Measurements from ENCODE around the gene CACNB4. TPM values are rescaled to one million over a fixed set of nuclear protein-coding genes. Genes with fewer than 3 reads are reported as not detected.

CACNB4 gene
- polyA plus RNA-seq, 2 of the 4 experiments (the other 2 are of a cell fraction), result 0.25 to 0.53 TPM

GRCh38 chr2:152071518-152071917 is 27.3 kb downstream of the CACNB4 start:
- WGBS (ENCODE audit: missing lambda C conversion rate), result 86% methylated on average over 1 of the region's 1 CpG
- Histone ChIP-seq H3K27ac (no peak overlapping the region), H3K4me3 (no peak overlapping the region), H3K9me3 (no peaks in the 10 kb centered on the region), H3K4me1 (peaks cover 14% of the 10 kb centered on the region), H3K4me2 (no peak overlapping the region)
- FAIRE-seq, result no peak
- ChIA-PET POLR2A (no interaction called here), CTCF (no interaction called here)
- peak; percentile 88 for TF ChIP-seq MAFK (IDR thresholded peaks at IDR 0.05; ENCODE audit: partially characterized antibody)
- no peak for TF ChIP-seq HOXB5 (CRISPR knock-in tag; IDR thresholded peaks at IDR 0.05)
- ATAC-seq, result no peak
- no peak for DNase-seq (ENCODE audit: low read depth in 1 of 2, low spot score in 1 of 2)

GRCh38 chr2:152071092-152071491 is 27.8 kb downstream of the CACNB4 start:
- ChIA-PET CTCF (no interaction called here), POLR2A (no interaction called here)
- H3K27ac ChIP-seq, result no peak overlapping the region
- H3K4me2 ChIP-seq, result no peak overlapping the region
- ATAC-seq (no peak), DNase-seq (ENCODE audit: low read depth in 1 of 2, low spot score in 1 of 2) (no peak), FAIRE-seq (no peak)
- H3K4me3 ChIP-seq, result no peak overlapping the region
- WGBS (ENCODE audit: missing lambda C conversion rate), result 73% methylated on average over 1 of the region's 1 CpG
- no peak for TF ChIP-seq MAFK (IDR thresholded peaks at IDR 0.05; ENCODE audit: partially characterized antibody)
- no peak for TF ChIP-seq NPAS2 (CRISPR knock-in tag; IDR thresholded peaks at IDR 0.05; ENCODE audit: borderline replicate concordance)
- TF ChIP-seq NFE2L2 (conservative IDR thresholded peaks at IDR 0.05; ENCODE audit: low read length), result no peak
- TF ChIP-seq ATOH8 (CRISPR knock-in tag; IDR thresholded peaks at IDR 0.05; ENCODE audit: low read depth), result no peak
- no peak for TF ChIP-seq NR3C1 (IDR thresholded peaks at IDR 0.05)
- TF ChIP-seq FOSB (CRISPR knock-in tag; IDR thresholded peaks at IDR 0.05), result no peak
- no peak for TF ChIP-seq POLR2A (IDR thresholded peaks at IDR 0.05; ENCODE audit: low read length)
- no peak for TF ChIP-seq HOXB5 (CRISPR knock-in tag; IDR thresholded peaks at IDR 0.05)
- no peak for TF ChIP-seq HES2 (IDR thresholded peaks at IDR 0.05)
- H3K9me3 ChIP-seq, result no peaks in the 10 kb centered on the region
- peaks cover 14% of the 10 kb centered on the region for H3K4me1 ChIP-seq

GRCh38 chr2:152068226-152068625 is 30.6 kb downstream of the CACNB4 start:
- POLR2A ChIA-PET, result no interaction called here
- CTCF ChIA-PET, result no interaction called here
- peak overlapping the region in 1 of 2 experiments; percentile 3; a peak in 2 of 6 replicates for H3K27ac ChIP-seq
- DNase-seq (ENCODE audit: low read depth in 1 of 2, low spot score in 1 of 2) (no peak), FAIRE-seq (no peak), ATAC-seq (peak; percentile 50 to 54; a peak in 4 of 6 replicates)
- peak overlapping the region; percentile 56 for H3K4me2 ChIP-seq
- no peak for TF ChIP-seq HOXA7 (CRISPR knock-in tag; IDR thresholded peaks at IDR 0.05)
- TF ChIP-seq BHLHE40 (IDR thresholded peaks at IDR 0.05; ENCODE audit: low read depth, low read length), result no peak
- peaks cover 23% of the 10 kb centered on the region for H3K4me1 ChIP-seq
- no peak overlapping the region for H3K4me3 ChIP-seq
- no peaks in the 10 kb centered on the region for H3K9me3 ChIP-seq
- WGBS (ENCODE audit: missing lambda C conversion rate), result 32% methylated on average over 2 of the region's 2 CpGs

GRCh38 chr2:152067823-152068222 is 31.0 kb downstream of the CACNB4 start:
- no peak for FAIRE-seq
- peak overlapping the region; percentile 56 for H3K4me2 ChIP-seq
- no peaks in the 10 kb centered on the region for H3K9me3 ChIP-seq
- 20% methylated on average over 1 of the region's 1 CpG for WGBS (ENCODE audit: missing lambda C conversion rate)
- H3K4me1 ChIP-seq, result peaks cover 27% of the 10 kb centered on the region
- TF ChIP-seq FOSB (CRISPR knock-in tag; IDR thresholded peaks at IDR 0.05) (no peak), NR3C1 (IDR thresholded peaks at IDR 0.05) (no peak), ATOH8 (CRISPR knock-in tag; IDR thresholded peaks at IDR 0.05; ENCODE audit: low read depth) (no peak), CEBPB (IDR thresholded peaks at IDR 0.05) (peak in 1 of 2 experiments; percentile 19; a peak in 1 of 4 replicates), HOXB5 (CRISPR knock-in tag; IDR thresholded peaks at IDR 0.05) (no peak)
- peak overlapping the region in 1 of 2 experiments; percentile 3; a peak in 2 of 6 replicates for H3K27ac ChIP-seq
- CTCF ChIA-PET, result interaction anchor here (0.7 kb wide), 1 partner anchor 351 kb away, joined by 3 read pairs; no protein-coding TSS in a partner anchor
- H3K4me3 ChIP-seq, result no peak overlapping the region
- peak; percentile 68 to 76 for ATAC-seq
- POLR2A ChIA-PET, result no interaction called here
- DNase-seq (ENCODE audit: low read depth in 1 of 2, low spot score in 1 of 2), result no peak

GRCh38 chr2:152065945-152066344 is 32.9 kb downstream of the CACNB4 start:
- Histone ChIP-seq H3K4me1 (peaks cover 34% of the 10 kb centered on the region), H3K4me2 (no peak overlapping the region), H3K4me3 (no peak overlapping the region), H3K27ac (no peak overlapping the region), H3K9me3 (no peaks in the 10 kb centered on the region)
- FAIRE-seq (no peak), DNase-seq (ENCODE audit: low read depth in 1 of 2, low spot score in 1 of 2) (no peak), ATAC-seq (no peak)
- TF ChIP-seq HOXA7 (CRISPR knock-in tag; IDR thresholded peaks at IDR 0.05) (no peak), HMGXB4 (CRISPR knock-in tag; IDR thresholded peaks at IDR 0.05; ENCODE audit: borderline replicate concordance) (no peak), TP53 (CRISPR knock-in tag; IDR thresholded peaks at IDR 0.05) (no peak), NFE2L2 (conservative IDR thresholded peaks at IDR 0.05; ENCODE audit: low read length) (no peak), POLR2A (IDR thresholded peaks at IDR 0.05; ENCODE audit: low read length) (no peak), ZFP36 (IDR thresholded peaks at IDR 0.05; ENCODE audit: borderline replicate concordance, partially characterized antibody) (no peak), KDM5A (IDR thresholded peaks at IDR 0.05) (no peak)
- WGBS (ENCODE audit: missing lambda C conversion rate), result 77% methylated on average over 3 of the region's 3 CpGs
- CTCF ChIA-PET, result no interaction called here
- POLR2A ChIA-PET, result no interaction called here
